EH (cell line): ENCODE data around the gene ARSG.
A peak's percentile ranks its signal among the peaks of the same experiment; 100 is the strongest.

Experiments used
- DNase-seq: peaks from one replicate; pipeline ENCODE4 v3.0.0-alpha.2; 2015; ENCODE audit warnings: low read depth

Gene ARSG

DNA sequence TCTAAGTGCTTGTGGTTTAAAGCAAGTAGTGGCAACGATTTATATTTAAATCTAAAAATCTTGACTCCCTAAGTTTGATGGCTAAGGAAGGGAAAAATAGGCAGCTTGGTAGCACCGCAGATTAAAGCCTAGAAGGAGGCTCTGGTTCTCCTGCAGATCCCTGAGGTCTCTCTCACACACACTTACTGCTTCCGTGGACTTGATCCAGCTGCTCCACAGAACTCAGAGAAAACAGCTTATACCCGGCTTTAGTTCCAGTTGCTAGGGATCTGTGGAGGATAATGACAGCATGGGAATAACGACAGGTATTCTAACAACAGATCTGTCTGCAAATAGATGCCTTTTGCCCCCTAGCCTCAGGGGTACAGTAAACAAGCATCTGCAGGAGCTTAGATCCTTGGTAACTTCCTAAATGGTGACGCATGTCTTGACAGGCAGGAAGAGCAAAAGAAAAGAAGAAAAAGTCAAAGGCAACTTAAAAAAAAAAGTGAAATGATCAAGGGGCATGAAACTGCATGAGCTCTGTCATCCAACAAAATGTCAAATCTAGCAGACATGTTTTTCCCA lies 161.5 kb downstream of the ARSG start:
- no peak for DNase-seq

DNA sequence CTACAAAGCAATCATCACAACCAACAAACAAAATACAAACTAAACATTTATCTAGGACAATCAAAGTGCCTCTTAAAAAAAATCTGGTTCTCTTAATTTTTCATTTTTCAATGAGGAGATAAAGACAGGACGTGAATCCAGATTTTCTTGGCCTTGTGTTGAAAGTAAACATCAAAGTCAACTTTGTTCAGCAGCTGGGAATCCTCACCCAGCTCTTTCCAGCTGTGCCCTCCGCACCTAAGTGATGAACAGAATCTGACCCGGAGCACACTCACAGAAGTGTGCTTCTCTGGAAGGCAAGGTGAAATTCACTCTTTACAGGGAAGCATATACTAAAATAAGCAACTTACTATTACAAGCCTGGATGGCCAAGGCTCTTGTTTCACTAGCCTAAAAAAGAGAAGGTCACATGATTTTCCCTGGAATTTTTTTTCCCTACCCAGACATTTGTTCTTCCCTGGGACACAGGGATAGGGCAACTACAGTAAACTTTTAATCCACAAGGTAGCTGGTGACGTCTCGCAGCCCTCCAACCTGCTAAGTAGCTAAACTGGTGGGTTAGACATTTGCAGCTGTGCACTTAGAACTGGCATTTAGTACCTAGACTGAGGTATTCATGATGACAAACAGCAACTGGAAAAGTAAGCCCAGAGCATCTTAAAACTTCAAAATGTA lies 162.8 kb downstream of the ARSG start:
- no peak for DNase-seq

DNA sequence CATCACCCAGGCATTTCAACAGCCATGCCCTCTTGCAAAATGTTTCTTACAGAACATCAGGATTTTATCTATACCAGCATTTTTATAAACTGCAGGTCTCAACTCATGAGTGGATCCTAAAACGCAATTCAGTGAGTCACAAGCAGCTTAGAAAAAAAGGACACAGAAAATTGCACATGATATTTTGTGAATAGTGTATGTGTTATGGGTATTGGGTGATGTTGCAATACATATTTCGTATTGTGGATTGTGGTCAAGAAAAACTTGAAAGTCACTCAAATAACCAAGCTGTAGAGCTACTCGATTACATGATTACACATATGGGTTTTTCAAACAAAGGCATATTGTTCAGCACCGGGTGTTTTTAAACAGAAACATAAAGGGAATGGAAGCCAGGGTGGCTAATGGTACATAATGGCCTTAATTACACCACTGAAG lies 164.6 kb downstream of the ARSG start:
- DNase-seq, result peak; percentile 64

DNA sequence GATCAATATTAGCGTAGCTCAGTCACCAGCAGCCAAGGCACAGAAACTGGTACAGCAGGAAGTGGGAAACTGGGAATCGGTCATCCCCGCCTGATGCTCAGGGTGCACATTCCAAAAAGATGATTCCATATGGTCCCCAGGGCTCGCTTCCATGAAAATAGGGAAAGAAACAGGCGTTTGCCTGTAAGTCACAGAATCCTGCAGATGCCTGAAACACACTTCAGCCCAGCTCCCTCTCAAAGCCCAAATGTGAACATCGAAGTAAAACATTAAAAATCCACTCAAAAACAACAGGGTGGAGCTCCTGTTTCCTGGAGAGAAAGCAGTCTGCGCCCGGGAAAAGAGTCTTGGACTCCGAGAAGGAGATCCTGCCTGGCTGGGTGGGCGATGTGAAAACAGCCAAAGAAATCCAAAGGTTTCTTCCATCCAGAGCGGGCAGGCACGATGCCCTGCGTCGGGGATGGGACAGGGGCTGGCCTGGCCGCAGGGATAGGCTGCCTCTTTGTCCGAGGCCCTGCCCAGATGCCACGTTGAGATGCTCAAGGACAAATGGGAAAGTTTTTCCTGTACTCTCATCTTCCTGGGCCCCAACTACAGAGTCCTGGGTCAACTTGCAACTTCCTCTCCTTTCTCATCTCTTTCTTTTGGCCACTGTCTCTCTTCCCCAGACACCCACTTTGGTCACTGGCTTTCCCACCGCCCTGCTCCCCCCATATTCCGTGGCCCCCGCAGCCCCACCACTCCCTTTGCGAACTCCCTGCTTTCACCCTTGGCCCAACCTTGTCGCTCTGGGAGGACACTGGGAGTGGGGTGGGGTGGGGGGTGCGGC lies 165.3 kb downstream of the ARSG start:
- peak; percentile 95 for DNase-seq

DNA sequence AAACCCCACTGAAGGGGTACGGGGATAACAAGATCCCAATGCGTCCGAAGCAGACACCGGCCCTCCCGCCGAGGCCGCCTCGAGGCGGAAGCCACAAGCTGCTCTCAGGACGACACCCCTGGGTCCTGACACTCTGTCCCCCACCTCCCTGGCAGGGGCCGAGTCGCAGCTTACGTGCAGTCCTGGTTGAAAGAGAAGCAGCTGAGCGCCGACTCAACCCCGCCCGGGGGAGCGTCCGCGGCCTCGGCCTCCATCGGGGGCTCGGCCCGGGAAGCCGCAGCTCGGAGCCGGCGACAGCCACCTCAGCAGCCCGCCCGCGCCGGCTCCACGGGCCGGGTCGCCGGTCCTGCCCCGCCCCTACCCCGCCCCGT lies 165.9 kb downstream of the ARSG start, which contains the start of gene WIPI1:
WIPI1 (minus strand) TSS at position 329 of the 371 bp plus-strand sequence; CDS start at position 254, 75 bp downstream.
- no peak for DNase-seq

DNA sequence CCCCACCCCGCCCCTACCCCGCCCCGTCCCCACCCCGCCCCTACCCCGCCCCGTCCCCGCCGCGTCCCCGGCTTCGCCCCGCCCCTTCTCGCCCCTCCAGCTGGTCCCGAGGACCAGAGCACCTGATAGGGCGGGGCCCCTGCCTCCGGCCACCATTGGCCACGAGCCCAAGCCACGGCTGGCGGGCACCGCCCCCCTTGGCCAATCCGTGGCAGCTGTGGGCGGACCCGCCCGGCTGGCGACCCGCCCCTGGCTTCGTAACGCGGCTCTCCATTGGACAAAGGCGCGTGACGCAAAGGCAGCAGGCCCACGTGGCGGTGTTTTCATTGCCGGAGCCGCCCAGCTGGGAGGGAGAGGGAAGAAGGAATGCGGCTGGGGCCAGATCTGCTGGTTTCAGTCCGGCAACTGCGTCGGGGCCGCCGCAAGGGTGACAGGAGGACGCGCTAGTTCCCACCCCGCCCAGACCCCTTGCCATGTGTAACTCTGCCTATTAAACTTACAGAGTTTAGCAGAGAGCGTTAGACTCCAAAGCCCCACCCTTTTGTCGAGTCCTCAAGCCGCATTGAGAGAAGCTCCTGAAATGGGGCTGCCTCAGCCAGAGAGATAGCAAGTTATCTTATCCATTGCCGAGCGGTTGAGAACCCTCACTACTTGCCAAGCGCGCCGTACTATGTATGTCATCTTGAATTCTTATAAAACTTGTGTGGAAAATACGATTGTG lies 166.4 kb downstream of the ARSG start:
- DNase-seq, result peak; percentile 98

DNA sequence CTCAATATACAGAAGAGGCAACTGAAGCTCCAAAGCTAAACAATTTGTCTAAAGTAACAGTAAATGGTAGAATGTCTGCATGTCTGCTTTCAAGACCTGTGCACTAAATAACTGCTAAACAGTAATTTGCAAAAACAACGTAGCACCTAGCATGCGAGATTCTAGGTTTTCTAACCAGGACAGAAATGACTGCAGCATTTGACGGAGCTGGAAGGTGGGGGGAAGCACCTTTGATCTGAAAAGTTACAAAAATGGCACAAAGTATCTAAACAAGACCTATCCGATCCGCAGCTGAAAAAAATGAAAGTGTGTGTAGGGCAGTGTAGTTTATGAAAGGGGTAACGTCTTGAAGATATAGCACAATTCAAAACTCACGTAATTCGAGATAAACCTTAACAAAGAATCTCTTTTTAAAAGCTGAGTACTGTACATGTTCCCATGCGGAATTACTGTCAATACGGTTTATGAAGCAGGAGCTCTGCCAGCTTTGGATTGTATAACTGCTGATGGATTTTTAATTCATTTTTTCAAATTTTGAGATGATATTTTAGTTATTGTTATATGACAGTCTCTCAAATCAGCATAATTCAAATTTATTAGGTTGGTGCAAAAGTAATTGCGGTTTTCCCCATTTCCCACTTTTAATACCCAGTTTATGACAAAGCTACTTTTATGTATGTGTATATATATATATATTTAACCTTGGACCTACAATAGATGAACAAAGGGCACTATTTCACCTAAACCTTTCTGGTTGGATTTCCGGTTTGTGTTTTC lies 167.2 kb downstream of the ARSG start:
- DNase-seq, result no peak

DNA sequence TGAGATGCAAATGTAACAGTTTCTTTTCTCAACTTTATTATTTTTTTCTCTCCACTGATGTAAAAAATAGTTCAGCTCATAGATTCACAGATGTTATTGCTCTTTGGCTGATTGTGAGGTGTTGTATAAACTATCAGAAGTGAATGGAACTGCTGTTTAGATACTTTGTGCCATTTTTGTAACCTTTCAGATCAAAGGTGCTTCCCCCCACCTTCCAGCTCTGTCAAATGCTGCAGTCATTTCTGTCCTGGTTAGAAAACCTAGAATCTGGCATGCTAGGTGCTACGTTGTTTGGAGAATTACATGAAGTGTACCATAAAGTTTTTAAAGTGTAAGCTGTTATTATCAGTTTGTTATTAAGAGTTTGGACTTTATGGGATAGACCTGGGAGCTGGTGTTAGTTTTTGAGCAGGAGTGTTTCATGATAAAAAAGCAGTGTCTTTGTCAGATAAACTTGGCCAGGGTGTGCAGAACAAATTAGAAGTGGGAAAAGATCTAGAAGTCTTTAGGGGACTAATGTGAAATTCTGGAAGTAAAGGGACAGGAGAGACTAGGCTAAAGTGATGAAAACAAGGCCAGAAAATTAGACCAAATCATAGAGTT lies 167.8 kb downstream of the ARSG start:
- DNase-seq, result no peak

DNA sequence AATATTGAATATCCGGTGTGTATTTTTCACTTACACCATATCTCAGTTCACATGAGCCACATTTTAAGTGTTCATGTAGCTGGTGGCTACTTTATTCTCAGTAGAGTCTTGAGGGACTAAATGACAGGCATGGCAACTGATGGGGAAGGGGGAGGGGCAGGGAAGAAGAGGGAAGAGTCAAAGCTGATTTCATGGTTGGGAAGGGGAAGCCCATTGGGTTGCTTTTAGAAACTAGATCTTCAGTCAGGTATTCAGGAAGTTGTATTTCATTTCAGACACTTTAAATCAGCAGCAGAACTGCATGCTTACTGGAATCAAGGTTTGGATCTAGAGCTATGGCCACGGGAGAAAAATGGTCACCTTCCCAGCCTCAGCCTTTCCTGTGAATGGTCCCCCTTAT lies 168.9 kb downstream of the ARSG start:
- no peak for DNase-seq

DNA sequence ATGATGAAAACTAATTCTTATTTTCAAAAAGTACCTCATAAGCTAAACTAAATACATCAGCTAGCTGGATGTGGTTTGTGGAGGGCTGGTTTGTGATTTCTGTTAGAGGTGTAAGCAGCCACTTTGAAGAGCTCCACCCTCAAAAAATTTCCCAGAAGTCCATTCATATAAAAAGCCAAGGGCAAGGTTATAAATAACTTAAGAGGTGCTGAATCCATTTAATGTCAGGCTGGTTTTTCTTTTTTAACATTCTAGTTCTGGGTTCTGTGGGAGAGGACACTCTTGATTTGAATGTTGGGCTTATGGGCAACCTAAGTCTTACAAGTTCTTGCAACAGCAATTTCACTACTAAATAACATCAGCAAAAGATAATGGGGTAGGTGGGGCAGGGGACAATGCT lies 169.4 kb downstream of the ARSG start:
- no peak for DNase-seq

DNA sequence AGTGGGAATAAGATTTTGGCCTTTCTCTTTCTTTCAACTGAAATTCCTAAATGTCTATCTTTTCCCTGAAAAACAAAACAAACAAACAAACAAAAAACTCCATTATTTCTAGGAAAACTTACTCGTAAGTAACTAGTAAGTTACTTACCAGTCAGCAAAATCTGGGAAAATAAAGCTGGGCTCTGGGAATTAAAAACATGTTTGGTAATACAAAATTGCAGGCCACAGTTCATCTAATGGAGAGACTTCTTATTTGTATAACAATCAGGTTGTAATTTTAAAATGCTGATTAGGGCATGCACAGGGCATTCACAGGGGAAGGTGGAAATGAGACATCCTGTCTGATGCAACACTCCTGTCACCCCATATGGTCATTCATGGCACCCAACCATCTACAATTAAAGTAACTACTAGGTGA lies 169.8 kb downstream of the ARSG start:
- DNase-seq, result no peak

DNA sequence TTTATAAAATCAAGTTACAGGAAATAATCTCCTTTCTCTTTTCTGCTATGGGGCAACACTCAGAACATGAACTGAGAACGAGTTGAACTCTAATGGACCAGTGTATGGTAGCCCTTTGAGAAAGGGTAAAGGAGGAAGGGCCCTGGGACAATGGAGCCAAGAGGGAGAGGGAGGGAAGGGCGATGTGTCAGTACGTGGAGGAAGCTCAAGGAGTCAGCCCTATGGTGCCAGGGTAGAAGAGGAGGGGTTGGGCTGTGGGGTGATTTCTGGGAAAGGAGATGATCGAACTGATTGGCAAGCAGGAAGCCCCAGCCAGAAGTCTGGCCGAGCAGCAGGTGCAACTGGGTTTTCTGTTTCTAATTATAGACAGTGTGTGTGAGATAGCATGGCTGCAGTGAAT lies 170.3 kb downstream of the ARSG start:
- DNase-seq, result no peak

DNA sequence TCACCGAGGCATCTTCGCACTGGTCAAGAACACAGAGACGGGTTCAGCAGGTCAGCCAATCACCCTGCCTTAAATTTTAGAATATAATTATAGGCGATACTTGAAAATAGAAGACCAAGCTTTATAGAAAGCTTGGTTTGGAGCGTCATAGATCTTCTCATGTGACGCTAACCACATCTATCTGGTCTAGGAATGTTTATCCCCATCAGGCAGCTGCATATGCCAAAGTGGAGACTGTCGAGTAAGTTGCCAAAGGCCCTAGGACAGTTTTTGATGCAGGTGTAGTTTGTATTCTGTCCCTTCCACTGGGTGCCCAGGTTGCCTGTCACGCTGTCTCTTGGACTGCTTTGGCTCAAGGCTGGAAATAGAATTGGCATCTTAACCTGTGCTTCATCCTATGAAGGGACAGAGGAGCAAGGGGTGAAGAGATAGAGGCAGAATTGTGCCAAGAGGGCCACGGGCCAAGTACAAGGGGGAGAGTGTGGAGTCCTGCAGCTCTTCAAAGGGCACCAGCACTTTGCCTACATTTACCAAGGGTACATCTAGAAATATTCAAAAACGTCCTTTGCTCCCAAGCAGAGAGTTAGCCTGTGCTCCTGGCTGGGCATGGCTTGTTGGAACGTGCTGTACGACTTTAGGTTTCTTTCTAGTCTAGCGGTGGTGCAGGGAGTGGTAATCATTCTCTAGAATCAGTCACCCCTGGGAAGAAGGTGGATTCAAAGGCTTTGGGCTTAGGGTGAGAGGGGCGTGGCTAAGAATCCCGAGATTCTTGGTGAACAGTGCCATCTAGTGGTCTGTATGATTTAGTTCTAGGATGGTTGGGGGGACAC lies 171.3 kb downstream of the ARSG start:
- DNase-seq, result peak; percentile 81

DNA sequence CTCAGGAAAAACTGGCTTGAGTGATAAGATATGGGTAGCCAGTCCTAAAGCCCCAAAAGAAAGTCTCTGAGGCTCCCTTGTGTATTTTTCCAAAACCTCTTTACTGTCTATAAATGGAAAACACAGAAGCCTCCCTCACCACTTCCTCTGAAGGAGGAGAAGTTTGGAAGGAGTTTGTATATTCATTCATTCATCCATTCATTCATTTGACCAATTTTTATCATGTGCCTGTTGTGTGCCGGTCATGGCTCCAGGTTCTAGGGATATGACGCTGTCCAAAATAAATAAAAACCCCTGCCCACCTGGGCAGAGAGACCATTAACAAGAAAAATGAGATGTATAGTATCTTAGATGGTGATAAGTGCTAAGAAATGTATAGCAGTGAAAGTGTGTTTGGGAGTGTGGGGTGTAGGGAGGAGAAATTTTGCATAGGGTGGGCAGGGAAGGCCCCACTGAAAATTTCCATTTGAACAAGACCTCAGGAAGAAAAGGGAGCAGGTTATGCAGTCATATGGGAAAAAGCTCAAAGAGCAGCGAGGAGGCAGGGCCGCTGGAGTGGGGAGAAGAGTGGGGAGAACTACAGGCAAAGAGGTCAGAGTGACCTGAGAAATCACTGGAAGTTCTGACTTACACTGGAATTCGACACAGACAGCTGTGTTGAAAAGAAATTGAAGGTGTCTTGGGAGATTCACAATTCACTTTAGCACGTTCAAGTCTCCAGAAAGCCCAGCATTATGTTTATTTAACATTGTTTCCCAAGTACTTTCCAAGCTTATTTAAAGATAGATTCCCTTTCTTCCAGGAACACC lies 172.1 kb downstream of the ARSG start:
- DNase-seq, result no peak

DNA sequence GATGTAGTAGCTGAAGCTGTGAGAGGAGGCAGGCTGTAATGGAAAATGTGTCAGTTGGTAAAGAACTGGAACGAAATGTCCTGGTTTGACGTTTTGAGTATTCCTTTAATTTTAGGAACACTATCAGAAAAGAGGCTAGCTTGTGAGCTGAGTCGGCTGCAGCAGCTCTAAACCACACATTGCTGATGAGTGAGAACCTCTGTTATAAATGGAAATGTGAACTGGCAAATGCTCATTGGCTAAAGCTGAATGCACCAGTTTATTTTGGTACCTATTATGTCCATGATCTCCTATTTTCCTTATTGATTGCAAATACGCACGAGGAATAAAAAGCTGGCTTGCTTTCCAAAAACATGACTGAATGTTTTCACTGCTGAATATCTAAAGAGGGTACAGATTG lies 177.0 kb downstream of the ARSG start:
- peak; percentile 43 for DNase-seq

DNA sequence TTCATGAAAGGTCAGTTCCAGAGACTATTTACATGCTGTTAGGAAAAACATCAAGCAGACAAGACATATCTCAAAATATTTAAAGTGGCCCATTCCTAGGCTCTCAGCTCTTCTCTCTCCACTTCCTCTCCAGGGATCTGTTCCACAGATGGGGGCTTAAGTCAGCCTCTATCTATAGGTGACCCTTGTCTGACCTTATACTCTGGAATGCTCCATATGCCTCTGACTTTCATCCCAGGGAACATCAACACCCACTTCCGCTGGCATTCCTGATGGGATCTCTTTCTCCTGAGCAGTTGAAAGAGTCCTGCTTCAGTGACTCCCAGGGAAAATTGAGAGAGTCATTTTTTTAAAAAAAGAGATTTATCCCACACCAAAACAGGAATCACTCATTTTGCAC lies 177.5 kb downstream of the ARSG start:
- DNase-seq, result peak; percentile 68
